ENCODE data around the gene CEBPZ.

Gene CEBPZ

DNA sequence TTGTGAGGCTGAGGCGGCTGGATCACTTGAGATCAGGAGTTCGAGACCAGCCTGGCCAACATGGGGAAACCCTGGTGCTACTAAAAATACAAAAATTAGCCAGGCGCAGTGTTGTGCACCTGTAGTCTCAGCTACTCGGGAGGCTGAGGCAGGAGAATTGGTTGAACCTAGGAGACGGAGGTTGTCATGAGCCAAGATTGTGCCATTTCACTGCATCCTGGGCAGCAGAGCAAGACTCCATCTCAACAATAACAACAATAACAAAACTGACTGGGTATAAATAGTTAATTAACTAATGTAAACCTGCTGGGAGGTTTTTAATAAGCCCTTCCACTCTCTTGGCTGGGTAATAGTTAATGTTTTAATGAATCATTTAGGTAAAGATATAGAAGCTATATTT is 50.8 kb downstream of the CEBPZ start:
- in situ Hi-C loops (cut with HindIII; ENCODE audit: low sequenced_read_pairs): no loop called here

DNA sequence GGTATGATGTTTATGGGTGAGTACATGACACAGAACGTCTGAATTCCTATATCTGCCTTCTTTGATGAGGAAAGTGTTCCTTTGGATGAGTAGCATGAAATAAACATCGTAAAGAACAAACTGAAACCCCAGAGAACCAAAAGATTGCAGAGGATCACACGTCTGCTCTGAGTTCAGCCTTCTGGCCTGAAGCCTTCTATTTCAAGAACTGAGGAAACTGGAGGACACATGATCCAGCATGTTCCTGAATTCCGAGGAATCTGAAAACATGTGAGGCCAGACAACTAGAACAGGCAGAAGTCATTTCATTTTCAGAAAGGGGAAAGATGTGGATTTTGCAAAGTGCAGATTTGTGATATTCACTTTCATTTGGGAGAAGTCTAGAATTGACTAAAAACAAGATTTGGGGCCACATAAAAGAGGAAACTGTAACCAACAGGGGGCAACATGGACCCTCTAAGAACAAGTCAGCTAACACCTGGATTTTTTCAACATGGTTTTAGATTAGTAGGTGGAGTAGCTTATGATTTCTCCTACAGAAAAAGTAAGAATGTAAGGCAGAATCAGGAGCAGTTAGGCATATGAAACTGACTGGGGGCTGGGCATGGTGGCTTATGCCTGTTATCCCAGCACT is 51.3 kb downstream of the CEBPZ start:
- in situ Hi-C loops (cut with HindIII; ENCODE audit: low sequenced_read_pairs): no loop called here

DNA sequence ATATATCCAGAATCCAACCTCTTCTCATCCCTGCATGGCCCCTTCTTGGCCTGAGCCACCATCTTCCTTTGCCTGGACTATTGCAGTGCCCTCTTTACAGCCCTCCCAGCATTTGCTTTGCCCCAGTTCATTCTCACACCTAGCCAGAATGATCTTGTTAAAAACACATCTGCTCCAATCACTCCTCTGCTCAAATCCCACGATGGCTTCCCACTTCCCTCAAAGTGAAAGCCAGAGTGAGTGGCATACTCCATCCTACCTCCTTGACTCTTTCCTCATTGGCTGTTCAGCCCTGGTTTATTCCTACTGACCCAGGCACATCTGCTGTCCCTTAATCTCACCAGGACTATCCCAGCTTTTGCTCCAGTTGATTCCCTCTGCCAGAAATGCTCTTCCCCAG is 57.7 kb downstream of the CEBPZ start:
- in situ Hi-C loops (cut with HindIII; ENCODE audit: low sequenced_read_pairs): no loop called here

GRCh38 chr2:37171624-37171950 is 59.8 kb downstream of the CEBPZ start:
- in situ Hi-C loops (cut with HindIII; ENCODE audit: low sequenced_read_pairs): no loop called here

DNA sequence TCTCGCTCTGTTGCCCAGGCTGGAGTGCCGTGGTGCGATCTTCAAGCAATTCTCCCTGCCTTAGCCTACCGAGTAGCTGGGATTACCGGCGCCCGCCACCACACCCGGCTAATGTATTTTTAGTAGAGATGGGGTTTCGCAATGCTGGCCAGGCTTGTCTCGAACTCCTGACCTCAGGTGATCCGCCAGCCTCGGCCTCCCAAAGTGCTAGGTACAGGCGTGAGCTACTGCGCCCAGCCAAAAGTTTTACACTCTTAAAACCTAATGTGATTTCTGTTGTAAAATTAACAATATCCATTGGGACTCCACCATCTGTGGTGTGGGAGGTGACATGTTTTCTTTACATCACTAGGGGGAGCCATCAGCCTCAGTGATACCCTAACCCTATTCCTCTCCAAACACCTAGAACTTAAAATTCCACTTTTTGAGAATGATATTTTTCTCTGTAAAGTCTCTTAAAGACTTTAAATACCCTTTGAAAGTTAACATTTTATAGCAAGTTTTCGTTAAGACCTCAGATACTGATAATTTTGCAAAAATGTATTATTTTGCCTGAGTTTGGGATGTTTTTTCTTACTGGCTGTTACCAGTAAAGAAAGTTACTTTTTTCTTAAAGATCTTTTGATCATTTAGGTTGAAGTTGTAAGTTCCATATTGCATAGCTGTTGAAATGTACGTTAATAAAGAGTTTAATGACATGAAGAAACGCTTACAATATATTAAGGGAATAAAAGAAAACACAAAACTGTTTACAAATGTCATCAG is 63.0 kb downstream of the CEBPZ start:
- in situ Hi-C loops (cut with HindIII; ENCODE audit: low sequenced_read_pairs): no loop called here

- in situ Hi-C loops (cut with HindIII; ENCODE audit: low sequenced_read_pairs): no loop called here
Observed at GRCh38 chr2:37167636-37168180, 63.7 kb downstream of the CEBPZ start.

- in situ Hi-C loops (cut with HindIII; ENCODE audit: low sequenced_read_pairs): no loop called here
Observed at GRCh38 chr2:37164757-37165156, 66.6 kb downstream of the CEBPZ start.

- in situ Hi-C loops (cut with HindIII; ENCODE audit: low sequenced_read_pairs): no loop called here
Observed at GRCh38 chr2:37156857-37157714, 74.3 kb downstream of the CEBPZ start, which contains the start of gene EIF2AK2. TSS of gene EIF2AK2 (minus strand) at chr2:37156980. CDS start at chr2:37147806, 9,174 bp downstream.

- in situ Hi-C loops (cut with HindIII; ENCODE audit: low sequenced_read_pairs): no loop called here
Observed at GRCh38 chr2:37156071-37156856, 75.1 kb downstream of the CEBPZ start.

DNA sequence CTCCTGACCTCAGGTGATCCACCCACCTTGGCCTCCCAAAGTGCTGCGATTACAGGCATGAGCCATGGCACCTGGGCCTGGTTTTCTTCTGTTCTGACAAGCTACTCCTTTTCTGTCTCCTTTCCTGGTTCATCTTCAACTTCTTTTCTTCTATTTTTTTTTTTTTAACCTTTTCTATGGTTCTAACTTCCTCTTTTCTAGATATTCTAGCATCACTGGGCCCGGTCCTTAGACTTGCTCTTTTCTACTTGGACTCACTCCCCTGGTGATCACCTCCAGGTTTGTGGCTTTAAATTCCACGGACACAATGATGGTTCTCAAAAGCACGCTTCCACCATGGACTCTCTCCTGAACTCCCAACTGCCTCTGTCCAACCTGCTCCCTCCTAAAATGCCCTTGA is 76.6 kb downstream of the CEBPZ start:
- in situ Hi-C loops (cut with HindIII; ENCODE audit: low sequenced_read_pairs): no loop called here

- in situ Hi-C loops (cut with HindIII; ENCODE audit: low sequenced_read_pairs): no loop called here
Observed at GRCh38 chr2:37153224-37153623, 78.2 kb downstream of the CEBPZ start.
